Calu3 (cell line): ENCODE data around the gene CDC123. TPM values are rescaled to one million over a fixed set of nuclear protein-coding genes. Genes with fewer than 3 reads are reported as not detected.

Experiments used
- BruUV-seq: library from RNA; stranded (reverse); fragments of 400-500 nt; replicated peaks from 2 replicates; lab custom pipeline; 2021; lab: Mats Ljungman, UMichigan
- CTCF ChIA-PET: fragments of 300-600 bp; sonication (Branson Sonifier 250); formaldehyde crosslinking; loops from one replicate; lab custom pipeline; 2022; ENCODE audit warnings: antibody characterized with exemption; lab: Charles Lee
- DNase-seq: peaks from one replicate; pipeline ENCODE4 v3.0.0; 2022
- H3K27ac Mint-ChIP-seq: one replicate; pipeline ENCODE4 v1.8.0; 2022; ENCODE audit warnings: mixed read lengths; ENCODE audit not compliant: unreplicated experiment
- H3K27me3 Mint-ChIP-seq: one replicate; pipeline ENCODE4 v1.8.0; 2022; ENCODE audit warnings: mixed read lengths; ENCODE audit not compliant: unreplicated experiment
- H3K36me3 Mint-ChIP-seq: one replicate; pipeline ENCODE4 v1.8.0; 2022; ENCODE audit warnings: mild to moderate bottlenecking, moderate library complexity, mixed read lengths; ENCODE audit not compliant: insufficient read depth, unreplicated experiment
- H3K4me1 Mint-ChIP-seq: one replicate; pipeline ENCODE4 v1.8.0; 2022; ENCODE audit warnings: mild to moderate bottlenecking, low read depth, mixed read lengths; ENCODE audit not compliant: unreplicated experiment
- H3K4me3 Mint-ChIP-seq: one replicate; pipeline ENCODE4 v1.8.0; 2022; ENCODE audit warnings: mild to moderate bottlenecking, low read depth, moderate library complexity, mixed read lengths; ENCODE audit not compliant: unreplicated experiment
- H3K9me3 Mint-ChIP-seq: one replicate; pipeline ENCODE4 v1.8.0; 2022; ENCODE audit warnings: low read depth, mixed read lengths; ENCODE audit not compliant: unreplicated experiment
- CTCF ChIP-seq: fragments of 200-600 bp; IDR thresholded peaks from one replicate; pipeline ENCODE4 v1.8.0; 2022; ENCODE audit warnings: antibody characterized with exemption; ENCODE audit not compliant: unreplicated experiment
- intact Hi-C: fragments of 100-400 bp; cut with micrococcal nuclease; formaldehyde crosslinking; loops from one replicate; pipeline ENCODE4 v1.10.0; 2022; ENCODE audit not compliant: unreplicated experiment
- total RNA-seq: library from RNA; stranded (reverse); gene quantifications from 2 replicates; pipeline ENCODE4 v1.2.3, GENCODE V29; 2022

Gene CDC123
- total RNA-seq, 1 experiment from 2014 or later, result 96.3 TPM

GRCh38 chr10:12196531-12197211, 683 bp downstream of the CDC123 start:
- CTCF ChIA-PET, result interaction anchor here (1.2 kb wide), 1 partner anchor 27 kb away, joined by 3 read pairs; no protein-coding TSS in a partner anchor
- Mint-ChIP-seq H3K9me3 (no peaks in the 10 kb centered on the region), H3K27ac (peak overlapping the region; percentile 90), H3K4me1 (peaks cover 19% of the 10 kb centered on the region), H3K4me3 (peak overlapping the region; percentile 92), H3K36me3 (peaks cover 35% of the 10 kb centered on the region), H3K27me3 (no peaks in the 10 kb centered on the region)
- no peak for TF ChIP-seq CTCF
- intact Hi-C loops, result no loop called here
- TSS peak; percentile 57 for BruUV-seq
- DNase-seq, result no peak

DNA sequence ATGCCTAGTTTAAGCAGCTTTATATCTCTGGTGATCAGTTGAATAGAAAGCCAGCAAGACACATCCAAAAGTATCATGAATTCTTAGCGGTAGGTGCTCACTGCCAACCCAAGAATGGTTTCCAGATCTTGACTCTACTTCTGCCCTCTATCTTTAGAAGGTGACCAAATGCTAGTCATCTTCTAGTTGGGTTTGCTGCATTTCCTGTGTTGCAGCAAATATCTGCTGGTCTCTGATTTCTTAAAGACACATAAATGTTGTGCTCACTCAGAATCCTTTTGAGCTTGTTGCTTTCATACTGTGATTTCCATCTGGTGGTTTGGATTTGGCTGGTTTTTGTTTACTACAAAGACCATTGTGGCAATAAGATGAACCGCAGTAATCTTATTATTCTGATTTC, 2.2 kb downstream of the CDC123 start:
- no peak for TF ChIP-seq CTCF
- H3K36me3 Mint-ChIP-seq, result peaks cover 30% of the 10 kb centered on the region
- no peaks in the 10 kb centered on the region for H3K27me3 Mint-ChIP-seq
- no peak for DNase-seq
- no peak overlapping the region for H3K27ac Mint-ChIP-seq
- CTCF ChIA-PET, result no interaction called here
- intact Hi-C loops, result no loop called here
- H3K9me3 Mint-ChIP-seq, result no peaks in the 10 kb centered on the region
- H3K4me3 Mint-ChIP-seq, result no peak overlapping the region
- H3K4me1 Mint-ChIP-seq, result peaks cover 13% of the 10 kb centered on the region
- no TSS peak for BruUV-seq

- no peaks in the 10 kb centered on the region for H3K27me3 Mint-ChIP-seq
- intact Hi-C loops, result no loop called here
- no peaks in the 10 kb centered on the region for H3K9me3 Mint-ChIP-seq
- no TSS peak for BruUV-seq
- CTCF ChIA-PET, result no interaction called here
- no peak overlapping the region for H3K4me3 Mint-ChIP-seq
- H3K36me3 Mint-ChIP-seq, result peaks cover 16% of the 10 kb centered on the region
- TF ChIP-seq CTCF, result no peak
- no peak overlapping the region for H3K27ac Mint-ChIP-seq
- no peak for DNase-seq
- H3K4me1 Mint-ChIP-seq, result no peaks in the 10 kb centered on the region
Observed at GRCh38 chr10:12200850-12201249, 4.9 kb downstream of the CDC123 start.

DNA sequence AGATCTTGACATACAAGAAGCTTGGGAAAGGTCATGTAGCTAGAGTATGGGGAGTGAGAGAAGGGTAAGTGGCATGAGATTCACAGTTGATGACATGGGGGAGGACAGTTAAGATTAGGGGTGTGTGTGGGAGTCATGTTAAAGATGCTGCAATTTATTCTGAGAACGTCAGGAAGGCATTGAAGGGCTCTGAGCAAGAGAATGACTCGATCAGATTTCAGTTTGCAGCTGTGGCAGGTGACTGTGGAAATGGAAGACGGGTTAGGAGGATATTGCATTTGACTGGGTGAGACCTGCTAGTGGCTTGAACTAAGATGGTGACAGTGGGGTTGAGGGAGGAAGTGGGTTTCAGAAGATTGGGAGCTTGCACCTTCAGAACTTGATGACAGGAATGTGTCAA, 5.6 kb downstream of the CDC123 start:
- no peak for DNase-seq
- no TSS peak for BruUV-seq
- H3K36me3 Mint-ChIP-seq, result peaks cover 9% of the 10 kb centered on the region
- H3K4me1 Mint-ChIP-seq, result no peaks in the 10 kb centered on the region
- CTCF ChIA-PET, result no interaction called here
- intact Hi-C loops, result no loop called here
- no peak overlapping the region for H3K4me3 Mint-ChIP-seq
- TF ChIP-seq CTCF, result no peak
- no peaks in the 10 kb centered on the region for H3K27me3 Mint-ChIP-seq
- no peak overlapping the region for H3K27ac Mint-ChIP-seq
- H3K9me3 Mint-ChIP-seq, result no peaks in the 10 kb centered on the region
